HG03025 (cell line): ENCODE results near the gene ALDH3B1.
"Not testable (repeated sequence)": the region's sequence is repeated elsewhere in the genome, so short reads cannot be mapped to it uniquely, and the experiment has no call there.

Source experiments
- ATAC-seq: cut with Tn5 transposase; IDR thresholded peaks from one replicate; pipeline ENCODE4 v1.9.1; 2021; ENCODE audit warnings: mild to moderate bottlenecking, moderate library complexity; ENCODE audit not compliant: unreplicated experiment, low FRiP score

ALDH3B1 gene

GRCh38 chr11:68010090-68011041 lies at the start of gene ALDH3B1:
ALDH3B1 (plus strand) TSS chr11:68010327; CDS start chr11:68015298, 4,971 bp downstream.
- no peak for ATAC-seq

GRCh38 chr11:67963217-67963616 lies 46.9 kb upstream of the ALDH3B1 start:
- not testable (repeated sequence) for ATAC-seq

- not testable (repeated sequence) for ATAC-seq
These were observed 46.2 kb upstream of the ALDH3B1 start for GRCh38 chr11:67963879-67964278.

GRCh38 chr11:67964746-67965145 lies 45.4 kb upstream of the ALDH3B1 start:
- not testable (repeated sequence) for ATAC-seq

- not testable (repeated sequence) for ATAC-seq
These were observed 44.2 kb upstream of the ALDH3B1 start for GRCh38 chr11:67965830-67966348.

GRCh38 chr11:67974746-67975145 lies 35.4 kb upstream of the ALDH3B1 start:
- not testable (repeated sequence) for ATAC-seq

- not testable (repeated sequence) for ATAC-seq
These were observed 31.2 kb upstream of the ALDH3B1 start for GRCh38 chr11:67978766-67979418.

GRCh38 chr11:67981226-67981625 lies 28.9 kb upstream of the ALDH3B1 start:
- ATAC-seq = not testable (repeated sequence)

- not testable (repeated sequence) for ATAC-seq
These were observed 27.8 kb upstream of the ALDH3B1 start for GRCh38 chr11:67982255-67982857.

GRCh38 chr11:67983951-67984350 lies 26.2 kb upstream of the ALDH3B1 start:
- no peak for ATAC-seq

- not testable (repeated sequence) for ATAC-seq
These were observed 24.8 kb upstream of the ALDH3B1 start for GRCh38 chr11:67985302-67985701.

GRCh38 chr11:67990546-67991346 lies 19.4 kb upstream of the ALDH3B1 start:
- ATAC-seq = not testable (repeated sequence)

- ATAC-seq = not testable (repeated sequence)
These were observed 18.6 kb upstream of the ALDH3B1 start for GRCh38 chr11:67991347-67992121.

GRCh38 chr11:67993821-67994220 lies 16.3 kb upstream of the ALDH3B1 start:
- not testable (repeated sequence) for ATAC-seq

GRCh38 chr11:67994387-67994786 lies 15.7 kb upstream of the ALDH3B1 start:
- ATAC-seq = not testable (repeated sequence)

- not testable (repeated sequence) for ATAC-seq
These were observed 15.0 kb upstream of the ALDH3B1 start for GRCh38 chr11:67995129-67995528.

GRCh38 chr11:67995579-67995978 lies 14.5 kb upstream of the ALDH3B1 start:
- ATAC-seq = not testable (repeated sequence)

GRCh38 chr11:67996051-67996450 lies 14.1 kb upstream of the ALDH3B1 start:
- no peak for ATAC-seq
